Gastrocnemius medialis (tissue), 4 donors: ENCODE measurements around the gene PDLIM4.

Experiments used
- CTCF ChIP-seq, 5 experiments: fragments of 450-650 bp in 3 of 5; fragments of 200-600 bp in 2 of 5; sonication (generic) in 2 of 5; IDR thresholded peaks in 4 of 5; conservative IDR thresholded peaks in 1 of 5; 1 replicate in 4 of 5; 2 replicates in 1 of 5; pipeline ENCODE4 v1.5.1; 2016 to 2019; ENCODE audit warnings: antibody characterized with exemption in 5 of 5, mild to moderate bottlenecking in 3 of 5, moderate library complexity in 3 of 5
- POLR2A ChIP-seq, 2 donors: fragments of 450-650 bp; IDR thresholded peaks; one replicate each; pipeline ENCODE4 v1.6.1; 2017; ENCODE audit warnings: antibody characterized with exemption in 2 of 2, mild to moderate bottlenecking in 2 of 2, moderate library complexity in 2 of 2

DNA sequence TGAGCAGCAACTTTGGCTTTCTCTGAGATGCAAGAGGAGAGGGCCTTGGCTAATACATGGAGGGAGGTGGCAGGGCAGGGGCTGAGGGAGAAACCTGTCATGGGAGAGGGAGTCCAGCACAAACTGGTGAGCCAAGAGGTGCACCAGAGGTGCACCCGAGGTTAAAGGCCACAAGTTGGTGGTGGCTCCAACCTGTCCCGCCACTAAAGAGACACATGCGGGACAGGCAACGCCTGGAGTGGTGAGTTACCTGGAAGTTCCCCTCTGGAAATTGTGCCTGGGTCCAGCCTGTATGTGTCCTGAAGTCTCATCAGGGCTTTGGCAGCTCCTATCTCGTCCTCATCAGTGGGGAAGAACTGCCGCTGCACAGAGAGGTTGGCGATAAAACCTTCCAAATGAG is 43.8 kb upstream of the PDLIM4 start:
- TF ChIP-seq CTCF (IDR thresholded peaks at IDR 0.05 in 4 of 5, conservative IDR thresholded peaks at IDR 0.05 in 1 of 5) (no peak), POLR2A (IDR thresholded peaks at IDR 0.05) (no peak)
